Mesendoderm (in vitro differentiated cells): ENCODE data around the gene BRAF. TPM values are rescaled to one million over a fixed set of nuclear protein-coding genes. Genes with fewer than 3 reads are reported as not detected.

Experiments
- DNase-seq: peaks from one replicate; pipeline ENCODE4 v3.0.0; 2013
- H2AK5ac ChIP-seq: 2 replicates; pipeline ENCODE4 v1.6.1; 2013; ENCODE audit warnings: low read length, inconsistent platforms
- H2BK120ac ChIP-seq: 2 replicates; pipeline ENCODE4 v1.6.1; 2013; ENCODE audit warnings: low read depth, mild to moderate bottlenecking, low read length, moderate library complexity, mixed read lengths
- H2BK15ac ChIP-seq: replicated peaks from 2 replicates; pipeline ENCODE4 v1.6.1; 2013; ENCODE audit warnings: low read depth, mild to moderate bottlenecking, moderate library complexity
- H2BK5ac ChIP-seq: 2 replicates; pipeline ENCODE4 v1.6.1; 2013; ENCODE audit warnings: low read length, inconsistent platforms
- H3K18ac ChIP-seq: 2 replicates; pipeline ENCODE4 v1.6.1; 2013; ENCODE audit warnings: mild to moderate bottlenecking, low read length, mixed read lengths
- H3K23ac ChIP-seq: one replicate; pipeline ENCODE4 v1.6.1; 2013; ENCODE audit warnings: low read length
- H3K27ac ChIP-seq: 2 replicates; pipeline ENCODE4 v1.5.1; 2013; ENCODE audit warnings: low read depth, mild to moderate bottlenecking, inconsistent platforms, low read length, moderate library complexity
- H3K27me3 ChIP-seq: 2 replicates; pipeline ENCODE4 v1.6.1; 2013; ENCODE audit warnings: low read length, control low read depth, mild to moderate bottlenecking, inconsistent platforms; ENCODE audit not compliant: insufficient read depth, poor library complexity
- H3K36me3 ChIP-seq: 2 replicates; pipeline ENCODE4 v1.6.1; 2013; ENCODE audit warnings: low read length, inconsistent platforms; ENCODE audit not compliant: control insufficient read depth, insufficient read depth
- H3K4ac ChIP-seq: one replicate; pipeline ENCODE4 v1.6.1; 2013; ENCODE audit warnings: low read depth, mild to moderate bottlenecking, low read length, moderate library complexity
- H3K4me1 ChIP-seq: 2 replicates; pipeline ENCODE4 v1.6.1; 2013; ENCODE audit warnings: low read depth, low read length, inconsistent platforms; ENCODE audit not compliant: control insufficient read depth
- H3K4me2 ChIP-seq: 2 replicates; pipeline ENCODE4 v1.6.1; 2013; ENCODE audit warnings: low read length
- H3K4me3 ChIP-seq: 2 replicates; pipeline ENCODE4 v1.5.1; 2013; ENCODE audit warnings: mild to moderate bottlenecking, low read length
- H3K56ac ChIP-seq: one replicate; pipeline ENCODE4 v1.6.1; 2013; ENCODE audit warnings: low read length
- H3K79me1 ChIP-seq: 2 replicates; pipeline ENCODE4 v1.6.1; 2013; ENCODE audit warnings: low read length, inconsistent platforms
- H3K79me2 ChIP-seq: 2 replicates; pipeline ENCODE4 v1.6.1; 2013; ENCODE audit warnings: mild to moderate bottlenecking, low read length; ENCODE audit not compliant: control insufficient read depth, insufficient read depth
- H3K9ac ChIP-seq: 2 replicates; pipeline ENCODE4 v1.6.1; 2013; ENCODE audit warnings: low read length, inconsistent platforms
- H4K5ac ChIP-seq: one replicate; pipeline ENCODE4 v1.6.1; 2013; ENCODE audit warnings: low read length
- H4K8ac ChIP-seq: one replicate; pipeline ENCODE4 v1.6.1; 2013; ENCODE audit warnings: low read depth, mild to moderate bottlenecking, control low read depth, low read length, moderate library complexity
- WGBS: extraction: QIAGEN DNeasy Blood & Tissue Kit; methylation state at CpG from one replicate; pipeline ENCODE4 v1.1.7; 2013; ENCODE audit warnings: low lambda C conversion rate, missing lambda C conversion rate; ENCODE audit not compliant: insufficient coverage; ENCODE audit errors: extremely low coverage; 5-methylcytosine and 5-hydroxymethylcytosine counted together
- small RNA-seq: library from polyadenylated mRNA; stranded (forward); fragments of <200 nt; extraction: miRNeasy Mini kit (QIAGEN cat#:217004); gene quantifications from one replicate; pipeline ENCODE3, GENCODE V24; 2013; ENCODE audit not compliant: insufficient read depth

BRAF gene

GRCh38 chr7:140669352-140669751 is 255.4 kb downstream of the BRAF start:
- Histone ChIP-seq H3K23ac (no peak overlapping the region), H2BK5ac (no peak overlapping the region), H3K4me3 (no peak overlapping the region), H2BK15ac (no peak overlapping the region), H3K79me2 (no peaks in the 10 kb centered on the region), H4K8ac (no peak overlapping the region), H3K36me3 (no peaks in the 10 kb centered on the region), H4K5ac (no peak overlapping the region), H3K4me2 (no peak overlapping the region), H3K9ac (no peak overlapping the region), H2BK120ac (no peak overlapping the region), H3K27ac (no peak overlapping the region), H3K79me1 (no peaks in the 10 kb centered on the region), H3K4ac (no peak overlapping the region), H3K27me3 (no peaks in the 10 kb centered on the region), H3K18ac (no peak overlapping the region), H3K4me1 (no peaks in the 10 kb centered on the region), H2AK5ac (no peak overlapping the region), H3K56ac (no peak overlapping the region)
- no peak for DNase-seq
- WGBS, result 100% methylated on average over 2 of the region's 3 CpGs

Small RNA genes lying within 50 kb of the gene (small RNA-seq; reads per million reads assigned to genes)
- gene AC006006.1 (not detected), gene RNU6-85P (not detected)
